Neural progenitor cell (in vitro differentiated cells): ENCODE measurements around the gene CELSR2. TPM values are rescaled to one million over a fixed set of nuclear protein-coding genes. Genes with fewer than 3 reads are reported as not detected.

ENCODE experiments used
- DNase-seq: peaks from one replicate; pipeline ENCODE4 v3.0.0-alpha.2; 2016; ENCODE audit warnings: low spot score
- H2AFZ ChIP-seq: fragments of 200-600 bp; sonication (generic); replicated peaks from 2 replicates; pipeline ENCODE4 v1.6.1; 2016; ENCODE audit warnings: antibody characterized with exemption
- H3F3A ChIP-seq: fragments of 200-600 bp; sonication (generic); 2 replicates; pipeline ENCODE4 v1.6.1; 2016; ENCODE audit warnings: antibody characterized with exemption, low read depth
- H3K27ac ChIP-seq: fragments of 200-600 bp; sonication (generic); 2 replicates; pipeline ENCODE4 v1.5.1; 2016; ENCODE audit warnings: mild to moderate bottlenecking
- H3K27me3 ChIP-seq: fragments of 200-600 bp; sonication (generic); 2 replicates; pipeline ENCODE4 v1.6.1; 2016; ENCODE audit warnings: mild to moderate bottlenecking, moderate library complexity
- H3K36me3 ChIP-seq: fragments of 200-600 bp; sonication (generic); 2 replicates; pipeline ENCODE4 v1.5.1; 2016
- H3K4me1 ChIP-seq: fragments of 200-600 bp; sonication (generic); 2 replicates; pipeline ENCODE4 v1.6.1; 2016; ENCODE audit warnings: mixed run types
- H3K4me2 ChIP-seq: fragments of 200-600 bp; sonication (generic); 2 replicates; pipeline ENCODE4 v1.6.1; 2016
- H3K4me3 ChIP-seq: fragments of 200-600 bp; sonication (generic); 2 replicates; pipeline ENCODE4 v1.5.1; 2016
- H3K79me2 ChIP-seq: fragments of 200-600 bp; sonication (generic); 2 replicates; pipeline ENCODE4 v1.6.1; 2016; ENCODE audit warnings: low read depth
- H3K9ac ChIP-seq: fragments of 200-600 bp; sonication (generic); 2 replicates; pipeline ENCODE4 v1.6.1; 2016
- H3K9me3 ChIP-seq: fragments of 200-600 bp; sonication (generic); 2 replicates; pipeline ENCODE4 v1.5.1; 2016; ENCODE audit warnings: low read depth
- H4K20me1 ChIP-seq: fragments of 200-600 bp; sonication (generic); 2 replicates; pipeline ENCODE4 v1.6.1; 2016; ENCODE audit warnings: low read depth
- H3K27ac Mint-ChIP-seq: 3 replicates; pipeline ENCODE4 v1.8.0; 2021; ENCODE audit warnings: mixed read lengths
- H3K27me3 Mint-ChIP-seq: 2 replicates; pipeline ENCODE4 v1.8.0; 2022; ENCODE audit warnings: low read depth, mild to moderate bottlenecking, inconsistent platforms, moderate library complexity, mixed read lengths; ENCODE audit not compliant: insufficient read depth
- H3K36me3 Mint-ChIP-seq: 3 replicates; pipeline ENCODE4 v1.8.0; 2021; ENCODE audit warnings: mixed read lengths
- H3K4me1 Mint-ChIP-seq: 3 replicates; pipeline ENCODE4 v1.8.0; 2021; ENCODE audit warnings: mixed read lengths
- H3K4me3 Mint-ChIP-seq: 3 replicates; pipeline ENCODE4 v1.8.0; 2021; ENCODE audit warnings: mild to moderate bottlenecking, moderate library complexity, mixed read lengths
- H3K9me3 Mint-ChIP-seq: 3 replicates; pipeline ENCODE4 v1.8.0; 2020; ENCODE audit warnings: mixed read lengths
- CTCF ChIP-seq: fragments of 200-600 bp; sonication (generic); IDR thresholded peaks from 2 replicates; pipeline ENCODE4 v1.5.1; 2017; ENCODE audit warnings: antibody characterized with exemption, mild to moderate bottlenecking
- EZH2 ChIP-seq: fragments of 200-600 bp; sonication (generic); IDR thresholded peaks from 2 replicates; pipeline ENCODE4 v1.6.1; 2017; ENCODE audit warnings: antibody characterized with exemption, mild to moderate bottlenecking, moderate library complexity
- EZH2phosphoT487 ChIP-seq: fragments of 200-600 bp; sonication (generic); IDR thresholded peaks from 2 replicates; pipeline ENCODE4 v1.6.1; 2017; ENCODE audit warnings: antibody characterized with exemption
- total RNA-seq: library from RNA; depleted of rRNA; stranded (reverse); fragments of >200 nt; gene quantifications from 2 replicates; pipeline ENCODE4 v1.2.3, GENCODE V29; 2015; ENCODE audit warnings: low replicate concordance

CELSR2 gene
- total RNA-seq, 1 donor from 2014 or later: 11.1 TPM

GRCh38 chr1:109263597-109264378, 14.4 kb downstream of the CELSR2 start:
- no peaks in the 10 kb centered on the region for H3K9me3 ChIP-seq
- H3K79me2 ChIP-seq: no peaks in the 10 kb centered on the region
- H3K4me3 ChIP-seq: no peak overlapping the region
- peaks cover 13% of the 10 kb centered on the region for H3K27me3 Mint-ChIP-seq
- no peak overlapping the region for H3K27ac ChIP-seq
- peaks cover 2% of the 10 kb centered on the region for H4K20me1 ChIP-seq
- H3K36me3 Mint-ChIP-seq: peaks cover 24% of the 10 kb centered on the region
- peak; percentile 96 for DNase-seq
- peaks cover 18% of the 10 kb centered on the region for H3F3A ChIP-seq
- no peak overlapping the region for H2AFZ ChIP-seq
- no peaks in the 10 kb centered on the region for H3K36me3 ChIP-seq
- no peaks in the 10 kb centered on the region for H3K9me3 Mint-ChIP-seq
- TF ChIP-seq CTCF (peak; percentile 100), EZH2phosphoT487 (no peak)
- H3K27ac Mint-ChIP-seq: peak overlapping the region; percentile 91
- peaks cover 18% of the 10 kb centered on the region for H3K4me1 ChIP-seq
- H3K4me3 Mint-ChIP-seq: peak overlapping the region; percentile 11
- H3K27me3 ChIP-seq: no peaks in the 10 kb centered on the region
- H3K9ac ChIP-seq: no peak overlapping the region
- no peak overlapping the region for H3K4me2 ChIP-seq
- peaks cover 28% of the 10 kb centered on the region for H3K4me1 Mint-ChIP-seq

- peaks cover 12% of the 10 kb centered on the region for H3K4me1 ChIP-seq
- H3K27ac ChIP-seq: no peak overlapping the region
- H3K9me3 ChIP-seq: no peaks in the 10 kb centered on the region
- Mint-ChIP-seq H3K9me3 (no peaks in the 10 kb centered on the region), H3K27ac (no peak overlapping the region), H3K4me3 (no peak overlapping the region), H3K36me3 (peaks cover 22% of the 10 kb centered on the region), H3K27me3 (peaks cover 14% of the 10 kb centered on the region), H3K4me1 (peaks cover 24% of the 10 kb centered on the region)
- no peaks in the 10 kb centered on the region for H3K27me3 ChIP-seq
- no peak overlapping the region for H2AFZ ChIP-seq
- TF ChIP-seq CTCF (no peak), EZH2phosphoT487 (no peak), EZH2 (no peak)
- no peak for DNase-seq
- H3K36me3 ChIP-seq: no peaks in the 10 kb centered on the region
- H3K79me2 ChIP-seq: no peaks in the 10 kb centered on the region
- H3K9ac ChIP-seq: no peak overlapping the region
- H4K20me1 ChIP-seq: peaks cover 2% of the 10 kb centered on the region
- peaks cover 12% of the 10 kb centered on the region for H3F3A ChIP-seq
- no peak overlapping the region for H3K4me2 ChIP-seq
- no peak overlapping the region for H3K4me3 ChIP-seq
Observed at GRCh38 chr1:109264379-109264755, 15.0 kb downstream of the CELSR2 start.

GRCh38 chr1:109265016-109265415, 15.7 kb downstream of the CELSR2 start:
- DNase-seq: no peak
- H3K27me3 ChIP-seq: no peaks in the 10 kb centered on the region
- H3K27ac Mint-ChIP-seq: no peak overlapping the region
- H3F3A ChIP-seq: peaks cover 7% of the 10 kb centered on the region
- H3K4me3 ChIP-seq: no peak overlapping the region
- peaks cover 18% of the 10 kb centered on the region for H3K4me1 Mint-ChIP-seq
- no peaks in the 10 kb centered on the region for H3K36me3 ChIP-seq
- peaks cover 7% of the 10 kb centered on the region for H3K4me1 ChIP-seq
- no peak overlapping the region for H2AFZ ChIP-seq
- H3K27ac ChIP-seq: no peak overlapping the region
- no peaks in the 10 kb centered on the region for H3K79me2 ChIP-seq
- no peak for TF ChIP-seq EZH2
- no peak for TF ChIP-seq EZH2phosphoT487
- H3K36me3 Mint-ChIP-seq: peaks cover 23% of the 10 kb centered on the region
- no peak overlapping the region for H3K4me3 Mint-ChIP-seq
- H3K27me3 Mint-ChIP-seq: peaks cover 15% of the 10 kb centered on the region
- no peak overlapping the region for H3K9ac ChIP-seq
- no peak overlapping the region for H3K4me2 ChIP-seq
- H3K9me3 ChIP-seq: no peaks in the 10 kb centered on the region
- no peaks in the 10 kb centered on the region for H3K9me3 Mint-ChIP-seq
- H4K20me1 ChIP-seq: peaks cover 2% of the 10 kb centered on the region

- H3K4me3 Mint-ChIP-seq: no peak overlapping the region
- Histone ChIP-seq H3K27ac (no peak overlapping the region), H2AFZ (no peak overlapping the region), H3K4me3 (no peak overlapping the region), H3K27me3 (no peaks in the 10 kb centered on the region), H4K20me1 (peaks cover 2% of the 10 kb centered on the region), H3K79me2 (no peaks in the 10 kb centered on the region), H3K9ac (no peak overlapping the region), H3K4me1 (no peaks in the 10 kb centered on the region), H3K4me2 (no peak overlapping the region), H3K36me3 (no peaks in the 10 kb centered on the region), H3F3A (peaks cover 4% of the 10 kb centered on the region), H3K9me3 (no peaks in the 10 kb centered on the region)
- TF ChIP-seq CTCF: no peak
- no peak for TF ChIP-seq EZH2phosphoT487
- no peak for TF ChIP-seq EZH2
- H3K27ac Mint-ChIP-seq: no peak overlapping the region
- peaks cover 12% of the 10 kb centered on the region for H3K27me3 Mint-ChIP-seq
- H3K36me3 Mint-ChIP-seq: peaks cover 26% of the 10 kb centered on the region
- H3K4me1 Mint-ChIP-seq: peaks cover 9% of the 10 kb centered on the region
- no peaks in the 10 kb centered on the region for H3K9me3 Mint-ChIP-seq
- DNase-seq: no peak
Observed at GRCh38 chr1:109265741-109266330, 16.5 kb downstream of the CELSR2 start.
